Common myeloid progenitor, CD34-positive (primary cell): Measurements from ENCODE around the gene BRD7.

Experiments used
- CTCF ChIA-PET: fragments of 350-600 bp; sonication (Branson Sonifier 250); formaldehyde crosslinking; loops from one replicate; lab custom pipeline; 2021; ENCODE audit warnings: antibody characterized with exemption; lab: Charles Lee
- POLR2A ChIA-PET: fragments of 350-600 bp; sonication (Branson Sonifier 250); formaldehyde crosslinking; loops from one replicate; lab custom pipeline; 2021; ENCODE audit warnings: antibody characterized with exemption; lab: Charles Lee
- DNase-seq, 3 donors: peaks; one replicate each; pipeline versions ENCODE4 v3.0.0 to v3.0.0-alpha.2; 2013
- H3K27ac ChIP-seq, 2 experiments: 1 replicate in 1 of 2; 2 replicates in 1 of 2; pipeline ENCODE4 v1.7.0; 2013; ENCODE audit warnings: inconsistent platforms in 2 of 2, low read length in 2 of 2, mild to moderate bottlenecking in 2 of 2, low read depth in 1 of 2, moderate library complexity in 1 of 2; ENCODE audit not compliant: severe bottlenecking in 2 of 2, insufficient read depth in 1 of 2, poor library complexity in 1 of 2
- H3K27me3 ChIP-seq, 5 experiments: replicated peaks in 2 of 5; 1 replicate in 3 of 5; 2 replicates in 2 of 5; pipeline versions ENCODE4 v1.6.1 to v1.7.0; 2013; ENCODE audit warnings: low read length in 4 of 5, mild to moderate bottlenecking in 2 of 5, moderate library complexity in 2 of 5, inconsistent platforms in 1 of 5; ENCODE audit not compliant: insufficient read depth in 5 of 5, control insufficient read depth in 4 of 5
- H3K36me3 ChIP-seq, 4 experiments: 1 replicate in 2 of 4; 2 replicates in 2 of 4; pipeline versions ENCODE4 v1.6.1 to v1.7.0; 2013; ENCODE audit warnings: low read length in 3 of 4, control low read depth in 1 of 4, mild to moderate bottlenecking in 1 of 4; ENCODE audit not compliant: control insufficient read depth in 4 of 4, insufficient read depth in 4 of 4
- H3K4me1 ChIP-seq, 4 experiments: 1 replicate in 3 of 4; 2 replicates in 1 of 4; pipeline versions ENCODE4 v1.6.1 to v1.7.1; 2013; ENCODE audit warnings: low read length in 3 of 4, mild to moderate bottlenecking in 3 of 4, control low read depth in 1 of 4, inconsistent platforms in 1 of 4, moderate library complexity in 1 of 4; ENCODE audit not compliant: control insufficient read depth in 4 of 4, insufficient read depth in 4 of 4; ENCODE audit errors: control extremely low read depth in 1 of 4
- H3K4me3 ChIP-seq, 7 experiments: 1 replicate in 4 of 7; 2 replicates in 3 of 7; pipeline versions ENCODE4 v1.5.1 to v1.7.0; 2013; ENCODE audit warnings: mild to moderate bottlenecking in 7 of 7, low read length in 6 of 7, moderate library complexity in 6 of 7, inconsistent platforms in 2 of 7, low read depth in 2 of 7, control low read depth in 1 of 7; ENCODE audit not compliant: insufficient read depth in 4 of 7, control insufficient read depth in 1 of 7; ENCODE audit errors: extremely low read depth in 1 of 7
- H3K9me3 ChIP-seq, 5 experiments: 1 replicate in 4 of 5; 2 replicates in 1 of 5; pipeline versions ENCODE4 v1.6.1 to v1.7.1; 2013; ENCODE audit warnings: low read length in 4 of 5, mild to moderate bottlenecking in 2 of 5, inconsistent platforms in 1 of 5, low read depth in 1 of 5, moderate library complexity in 1 of 5; ENCODE audit not compliant: control insufficient read depth in 4 of 5, insufficient read depth in 2 of 5; ENCODE audit errors: control extremely low read depth in 1 of 5
- WGBS: methylation state at CpG from one replicate; pipeline ENCODE4 v1.1.5; 2013; ENCODE audit not compliant: insufficient coverage; 5-methylcytosine and 5-hydroxymethylcytosine counted together

BRD7 gene

GRCh38 chr16:50367777-50368409 is 895 bp downstream of the BRD7 start:
- Histone ChIP-seq H3K27me3 (no peaks in the 10 kb centered on the region), H3K4me3 (peak overlapping the region; percentile 72 to 89 (median 81)), H3K4me1 (peaks cover 7 to 33% (median 22%) of the 10 kb centered on the region in 4 experiments), H3K27ac (peak overlapping the region; percentile 60 to 79), H3K9me3 (no peaks in the 10 kb centered on the region), H3K36me3 (peaks cover 12 to 19% (median 14%) of the 10 kb centered on the region in 4 experiments)
- DNase-seq: no peak
- ChIA-PET CTCF (interaction anchor here (2.4 to 3.0 kb wide), 2 partner anchors 12 to 300 kb away, joined by 11 to 19 read pairs; no protein-coding TSS in a partner anchor), POLR2A (interaction anchor here (0.6 kb wide), 1 partner anchor 1418 kb away, joined by 3 read pairs; no protein-coding TSS in a partner anchor)
- 19% methylated on average over 7 of the region's 23 CpGs for WGBS

- H3K27ac ChIP-seq: peak overlapping the region in 1 of 2 experiments; percentile 20
- peaks cover 13 to 36% (median 25%) of the 10 kb centered on the region in 4 experiments for H3K36me3 ChIP-seq
- POLR2A ChIA-PET: interaction anchor here (0.6 kb wide), 1 partner anchor 284 kb away, joined by 3 read pairs; no protein-coding TSS in a partner anchor
- H3K4me1 ChIP-seq: peaks cover 7 to 33% (median 22%) of the 10 kb centered on the region in 4 experiments
- no peaks in the 10 kb centered on the region for H3K9me3 ChIP-seq
- CTCF ChIA-PET: interaction anchor here (1.3 to 3.0 kb wide), 5 partner anchors 11 to 441 kb away, joined by 3 to 19 read pairs (median 4); no protein-coding TSS in a partner anchor
- 0% methylated on average over 1 of the region's 2 CpGs for WGBS
- H3K27me3 ChIP-seq: no peaks in the 10 kb centered on the region
- H3K4me3 ChIP-seq: peak overlapping the region in 3 of 7 experiments; percentile 1 to 31 (median 2)
- peak in 2 of 3 donors; percentile 34 to 38 for DNase-seq
Observed at GRCh38 chr16:50365791-50366575, 2.8 kb downstream of the BRD7 start.

GRCh38 chr16:50363656-50364055 is 5.1 kb downstream of the BRD7 start:
- peaks cover 16 to 50% (median 30%) of the 10 kb centered on the region in 4 experiments for H3K36me3 ChIP-seq
- ChIA-PET CTCF (interaction anchor here (1.6 kb wide), 1 partner anchor 9 kb away, joined by 14 read pairs; no protein-coding TSS in a partner anchor), POLR2A (interaction anchor here (0.6 kb wide), 2 partner anchors 14 to 254 kb away, joined by 3 to 4 read pairs; no protein-coding TSS in a partner anchor)
- no peak for DNase-seq
- WGBS: 89% methylated on average over 2 of the region's 10 CpGs
- H3K27ac ChIP-seq: no peak overlapping the region
- peaks cover 7 to 30% (median 23%) of the 10 kb centered on the region in 4 experiments for H3K4me1 ChIP-seq
- H3K9me3 ChIP-seq: no peaks in the 10 kb centered on the region
- no peaks in the 10 kb centered on the region for H3K27me3 ChIP-seq
- H3K4me3 ChIP-seq: no peak overlapping the region

GRCh38 chr16:50360779-50361178 is 8.0 kb downstream of the BRD7 start:
- peak in 2 of 3 donors; percentile 36 to 50 for DNase-seq
- Histone ChIP-seq H3K27me3 (no peaks in the 10 kb centered on the region), H3K27ac (peak overlapping the region in 1 of 2 experiments; percentile 15), H3K36me3 (peaks cover 18 to 62% (median 34%) of the 10 kb centered on the region in 4 experiments), H3K4me1 (peaks cover 0 to 9% (median 2%) of the 10 kb centered on the region in 4 experiments), H3K9me3 (no peaks in the 10 kb centered on the region), H3K4me3 (no peak overlapping the region)
- CTCF ChIA-PET: interaction anchor here (1.1 to 3.8 kb wide), 12 partner anchors 9 to 446 kb away, joined by 3 to 30 read pairs (median 4); partner anchors contain the start of gene BRD7
- POLR2A ChIA-PET: no interaction called here
- 100% methylated on average over 1 of the region's 3 CpGs for WGBS

GRCh38 chr16:50360033-50360778 is 8.6 kb downstream of the BRD7 start:
- ChIA-PET CTCF (interaction anchor here (1.0 to 3.8 kb wide), 12 partner anchors 8 to 446 kb away, joined by 3 to 30 read pairs (median 4); partner anchors contain the start of gene BRD7), POLR2A (no interaction called here)
- Histone ChIP-seq H3K9me3 (no peaks in the 10 kb centered on the region), H3K27ac (no peak overlapping the region), H3K4me1 (peaks cover 0 to 6% (median 0%) of the 10 kb centered on the region in 4 experiments), H3K27me3 (no peaks in the 10 kb centered on the region), H3K4me3 (no peak overlapping the region), H3K36me3 (peaks cover 19 to 62% (median 34%) of the 10 kb centered on the region in 4 experiments)
- WGBS: 87% methylated on average over 3 of the region's 6 CpGs
- DNase-seq: no peak

- Histone ChIP-seq H3K27me3 (no peaks in the 10 kb centered on the region), H3K27ac (no peak overlapping the region), H3K36me3 (peaks cover 16 to 58% (median 34%) of the 10 kb centered on the region in 4 experiments), H3K9me3 (no peaks in the 10 kb centered on the region), H3K4me3 (no peak overlapping the region), H3K4me1 (peaks cover 0 to 6% (median 0%) of the 10 kb centered on the region in 4 experiments)
- CTCF ChIA-PET: interaction anchor here (1.0 to 3.8 kb wide), 11 partner anchors 9 to 447 kb away, joined by 3 to 30 read pairs (median 3); partner anchors contain the start of gene BRD7
- POLR2A ChIA-PET: no interaction called here
- WGBS: no CpG with 5 or more reads among the region's 1 CpG
- no peak for DNase-seq
Observed at GRCh38 chr16:50359626-50360025, 9.2 kb downstream of the BRD7 start.
